ENCODE measurements around the gene DCAF8L2.
"Not testable (repeated sequence)": the region's sequence is repeated elsewhere in the genome, so short reads cannot be mapped to it uniquely, and the experiment has no call there.

DCAF8L2 gene

GRCh38 chrX:27590044-27590443 is at the start of gene DCAF8L2:
DCAF8L2 (plus strand) TSS chrX:27590344; CDS start chrX:27746896, 156,552 bp downstream.
- no peak for DNase-seq (ENCODE audit: low read depth)

- not testable (repeated sequence) for DNase-seq (ENCODE audit: low read depth)
These were observed 49.0 kb upstream of the DCAF8L2 start for GRCh38 chrX:27541161-27541560.

GRCh38 chrX:27548624-27549023 is 41.5 kb upstream of the DCAF8L2 start:
- DNase-seq (ENCODE audit: low read depth) = no peak

- no peak for DNase-seq (ENCODE audit: low read depth)
These were observed 40.5 kb upstream of the DCAF8L2 start for GRCh38 chrX:27549688-27550087.

- no peak for DNase-seq (ENCODE audit: low read depth)
These were observed 34.6 kb upstream of the DCAF8L2 start for GRCh38 chrX:27555514-27555913.

- DNase-seq (ENCODE audit: low read depth) = no peak
These were observed 24.2 kb upstream of the DCAF8L2 start for GRCh38 chrX:27565992-27566391.

- no peak for DNase-seq (ENCODE audit: low read depth)
These were observed 19.0 kb upstream of the DCAF8L2 start for GRCh38 chrX:27571164-27571563.

- DNase-seq (ENCODE audit: low read depth) = no peak
These were observed 14.6 kb upstream of the DCAF8L2 start for GRCh38 chrX:27575565-27575964.

- no peak for DNase-seq (ENCODE audit: low read depth)
These were observed 6.2 kb upstream of the DCAF8L2 start for GRCh38 chrX:27583976-27584375.

GRCh38 chrX:27591938-27592337 is 1.8 kb downstream of the DCAF8L2 start:
- DNase-seq (ENCODE audit: low read depth) = no peak

- DNase-seq (ENCODE audit: low read depth) = no peak
These were observed 7.4 kb downstream of the DCAF8L2 start for GRCh38 chrX:27597508-27597907.

- no peak for DNase-seq (ENCODE audit: low read depth)
These were observed 8.2 kb downstream of the DCAF8L2 start for GRCh38 chrX:27598312-27598711.

GRCh38 chrX:27599928-27600327 is 9.8 kb downstream of the DCAF8L2 start:
- DNase-seq (ENCODE audit: low read depth) = no peak

GRCh38 chrX:27600686-27601085 is 10.5 kb downstream of the DCAF8L2 start:
- no peak for DNase-seq (ENCODE audit: low read depth)

GRCh38 chrX:27608671-27609070 is 18.5 kb downstream of the DCAF8L2 start:
- no peak for DNase-seq (ENCODE audit: low read depth)

- no peak for DNase-seq (ENCODE audit: low read depth)
These were observed 29.3 kb downstream of the DCAF8L2 start for GRCh38 chrX:27619459-27619858.

- no peak for DNase-seq (ENCODE audit: low read depth)
These were observed 29.8 kb downstream of the DCAF8L2 start for GRCh38 chrX:27619975-27620374.

GRCh38 chrX:27622883-27623282 is 32.7 kb downstream of the DCAF8L2 start:
- no peak for DNase-seq (ENCODE audit: low read depth)

GRCh38 chrX:27626066-27626465 is 35.9 kb downstream of the DCAF8L2 start:
- no peak for DNase-seq (ENCODE audit: low read depth)

- DNase-seq (ENCODE audit: low read depth) = no peak
These were observed 43.2 kb downstream of the DCAF8L2 start for GRCh38 chrX:27633328-27633727.

- no peak for DNase-seq (ENCODE audit: low read depth)
These were observed 66.4 kb downstream of the DCAF8L2 start for GRCh38 chrX:27656581-27656980.

GRCh38 chrX:27660878-27661277 is 70.7 kb downstream of the DCAF8L2 start:
- no peak for DNase-seq (ENCODE audit: low read depth)

GRCh38 chrX:27671234-27671633 is 81.1 kb downstream of the DCAF8L2 start:
- no peak for DNase-seq (ENCODE audit: low read depth)

GRCh38 chrX:27674491-27674890 is 84.3 kb downstream of the DCAF8L2 start:
- no peak for DNase-seq (ENCODE audit: low read depth)

- DNase-seq (ENCODE audit: low read depth) = no peak
These were observed 85.3 kb downstream of the DCAF8L2 start for GRCh38 chrX:27675493-27675892.
